Dendritic cell treated with granulocyte-macrophage colony-stimulating factor and Interleukin-4, amounts not matched to agents 40 ng/mL and 50 ng/mL, for 4 days (primary cell): ENCODE data around the gene MELK.

Experiments
- H3K27ac Mint-ChIP-seq: one replicate; pipeline ENCODE4 v1.8.0; 2022; ENCODE audit warnings: mild to moderate bottlenecking, mixed read lengths
- H3K27me3 Mint-ChIP-seq: one replicate; pipeline ENCODE4 v1.8.0; 2022; ENCODE audit warnings: mild to moderate bottlenecking, mixed read lengths
- H3K36me3 Mint-ChIP-seq: one replicate; pipeline ENCODE4 v1.8.0; 2022; ENCODE audit warnings: low read depth, mixed read lengths
- H3K4me1 Mint-ChIP-seq: one replicate; pipeline ENCODE4 v1.8.0; 2022; ENCODE audit warnings: low read depth, mixed read lengths
- H3K4me3 Mint-ChIP-seq: one replicate; pipeline ENCODE4 v1.8.0; 2022; ENCODE audit warnings: mild to moderate bottlenecking, moderate library complexity, mixed read lengths
- H3K9me3 Mint-ChIP-seq: one replicate; pipeline ENCODE4 v1.8.0; 2022; ENCODE audit warnings: mixed read lengths
- intact Hi-C: fragments of 100-400 bp; cut with micrococcal nuclease; formaldehyde crosslinking; loops from one replicate; pipeline ENCODE4 v1.15.0; 2022

The MELK gene

GRCh38 chr9:36665387-36665786 lies 92.7 kb downstream of the MELK start:
- H3K4me3 Mint-ChIP-seq = no peak overlapping the region
- H3K9me3 Mint-ChIP-seq = no peaks in the 10 kb centered on the region
- H3K4me1 Mint-ChIP-seq = peaks cover 12% of the 10 kb centered on the region
- H3K27ac Mint-ChIP-seq = peak overlapping the region; percentile 62
- no peaks in the 10 kb centered on the region for H3K27me3 Mint-ChIP-seq
- H3K36me3 Mint-ChIP-seq = no peaks in the 10 kb centered on the region
- intact Hi-C loops = no loop called here

GRCh38 chr9:36665921-36666431 lies 93.3 kb downstream of the MELK start:
- Mint-ChIP-seq H3K9me3 (no peaks in the 10 kb centered on the region), H3K4me1 (peaks cover 12% of the 10 kb centered on the region)

GRCh38 chr9:36671561-36671960 lies 98.9 kb downstream of the MELK start:
- Mint-ChIP-seq H3K4me1 (peaks cover 20% of the 10 kb centered on the region), H3K36me3 (peaks cover 6% of the 10 kb centered on the region), H3K9me3 (no peaks in the 10 kb centered on the region), H3K27ac (peak overlapping the region; percentile 10), H3K27me3 (no peaks in the 10 kb centered on the region), H3K4me3 (no peak overlapping the region)
- intact Hi-C loops = no loop called here

More at GRCh38 chr9:36665921-36666431, 93.3 kb downstream of the MELK start:
- Mint-ChIP-seq H3K27me3 (no peaks in the 10 kb centered on the region), H3K27ac (peak overlapping the region; percentile 62), H3K4me3 (peak overlapping the region; percentile 7), H3K36me3 (no peaks in the 10 kb centered on the region)
- intact Hi-C loops = no loop called here

- H3K27ac Mint-ChIP-seq = peak overlapping the region; percentile 79
- H3K4me3 Mint-ChIP-seq = no peak overlapping the region
Observed at GRCh38 chr9:36676091-36676490, 103.4 kb downstream of the MELK start.

GRCh38 chr9:36676778-36677485 lies 104.2 kb downstream of the MELK start:
- intact Hi-C loops = no loop called here
- H3K27me3 Mint-ChIP-seq = no peaks in the 10 kb centered on the region
- H3K27ac Mint-ChIP-seq = peak overlapping the region; percentile 79
- H3K4me3 Mint-ChIP-seq = no peak overlapping the region
- H3K36me3 Mint-ChIP-seq = peaks cover 9% of the 10 kb centered on the region
- no peaks in the 10 kb centered on the region for H3K9me3 Mint-ChIP-seq
- peaks cover 16% of the 10 kb centered on the region for H3K4me1 Mint-ChIP-seq

More at GRCh38 chr9:36676091-36676490, 103.4 kb downstream of the MELK start:
- Mint-ChIP-seq H3K36me3 (peaks cover 14% of the 10 kb centered on the region), H3K9me3 (no peaks in the 10 kb centered on the region), H3K27me3 (no peaks in the 10 kb centered on the region), H3K4me1 (peaks cover 16% of the 10 kb centered on the region)
- intact Hi-C loops = no loop called here

- H3K36me3 Mint-ChIP-seq = peaks cover 9% of the 10 kb centered on the region
- H3K27ac Mint-ChIP-seq = no peak overlapping the region
Observed at GRCh38 chr9:36677611-36678010, 104.9 kb downstream of the MELK start.

GRCh38 chr9:36679710-36680109 lies 107.0 kb downstream of the MELK start:
- Mint-ChIP-seq H3K36me3 (peaks cover 9% of the 10 kb centered on the region), H3K27ac (no peak overlapping the region), H3K9me3 (no peaks in the 10 kb centered on the region), H3K4me3 (no peak overlapping the region), H3K4me1 (peaks cover 12% of the 10 kb centered on the region), H3K27me3 (no peaks in the 10 kb centered on the region)
- intact Hi-C loops = no loop called here

More at GRCh38 chr9:36677611-36678010, 104.9 kb downstream of the MELK start:
- intact Hi-C loops = no loop called here
- no peaks in the 10 kb centered on the region for H3K27me3 Mint-ChIP-seq
- peaks cover 16% of the 10 kb centered on the region for H3K4me1 Mint-ChIP-seq
- no peaks in the 10 kb centered on the region for H3K9me3 Mint-ChIP-seq
- no peak overlapping the region for H3K4me3 Mint-ChIP-seq

GRCh38 chr9:36686471-36686870 lies 113.8 kb downstream of the MELK start:
- H3K9me3 Mint-ChIP-seq = no peaks in the 10 kb centered on the region
- H3K4me1 Mint-ChIP-seq = peaks cover 15% of the 10 kb centered on the region
- intact Hi-C loops = no loop called here
- H3K36me3 Mint-ChIP-seq = no peaks in the 10 kb centered on the region
- H3K27ac Mint-ChIP-seq = no peak overlapping the region
- peaks cover 3% of the 10 kb centered on the region for H3K27me3 Mint-ChIP-seq
- no peak overlapping the region for H3K4me3 Mint-ChIP-seq

- no peak overlapping the region for H3K27ac Mint-ChIP-seq
Observed at GRCh38 chr9:36690412-36691168, 117.9 kb downstream of the MELK start.

GRCh38 chr9:36691671-36692070 lies 119.0 kb downstream of the MELK start:
- peaks cover 10% of the 10 kb centered on the region for H3K27me3 Mint-ChIP-seq
- no peaks in the 10 kb centered on the region for H3K36me3 Mint-ChIP-seq
- no peak overlapping the region for H3K4me3 Mint-ChIP-seq
- peaks cover 15% of the 10 kb centered on the region for H3K4me1 Mint-ChIP-seq
- intact Hi-C loops = no loop called here
- no peak overlapping the region for H3K27ac Mint-ChIP-seq
- H3K9me3 Mint-ChIP-seq = no peaks in the 10 kb centered on the region

More at GRCh38 chr9:36690412-36691168, 117.9 kb downstream of the MELK start:
- intact Hi-C loops = no loop called here
- no peaks in the 10 kb centered on the region for H3K9me3 Mint-ChIP-seq
- no peaks in the 10 kb centered on the region for H3K36me3 Mint-ChIP-seq
- H3K27me3 Mint-ChIP-seq = peaks cover 10% of the 10 kb centered on the region
- H3K4me3 Mint-ChIP-seq = no peak overlapping the region
- H3K4me1 Mint-ChIP-seq = peaks cover 15% of the 10 kb centered on the region

- Mint-ChIP-seq H3K4me1 (peaks cover 7% of the 10 kb centered on the region), H3K27me3 (peaks cover 12% of the 10 kb centered on the region), H3K4me3 (no peak overlapping the region), H3K27ac (no peak overlapping the region), H3K36me3 (no peaks in the 10 kb centered on the region), H3K9me3 (peaks cover 39% of the 10 kb centered on the region)
- intact Hi-C loops = no loop called here
Observed at GRCh38 chr9:36698984-36699383, 126.3 kb downstream of the MELK start.

- no peak overlapping the region for H3K4me3 Mint-ChIP-seq
- peaks cover 3% of the 10 kb centered on the region for H3K27me3 Mint-ChIP-seq
Observed at GRCh38 chr9:36704148-36704547, 131.5 kb downstream of the MELK start.

GRCh38 chr9:36713515-36714490 lies 141.1 kb downstream of the MELK start:
- Mint-ChIP-seq H3K9me3 (no peaks in the 10 kb centered on the region), H3K27ac (no peak overlapping the region), H3K4me1 (no peaks in the 10 kb centered on the region), H3K36me3 (no peaks in the 10 kb centered on the region), H3K27me3 (no peaks in the 10 kb centered on the region), H3K4me3 (no peak overlapping the region)
- intact Hi-C loops = no loop called here

More at GRCh38 chr9:36704148-36704547, 131.5 kb downstream of the MELK start:
- intact Hi-C loops = no loop called here
- peaks cover 17% of the 10 kb centered on the region for H3K9me3 Mint-ChIP-seq
- peaks cover 7% of the 10 kb centered on the region for H3K4me1 Mint-ChIP-seq
- H3K36me3 Mint-ChIP-seq = no peaks in the 10 kb centered on the region
- no peak overlapping the region for H3K27ac Mint-ChIP-seq
